Measurements from ENCODE around the gene TP53BP2. TPM values are rescaled to one million over a fixed set of nuclear protein-coding genes. Genes with fewer than 3 reads are reported as not detected.
"Not testable (repeated sequence)": the region's sequence is repeated elsewhere in the genome, so short reads cannot be mapped to it uniquely, and the experiment has no call there.

Gene TP53BP2
- total and polyA plus RNA-seq, 5 donors = 9.8 to 29.7 (median 29.5) TPM

- H3K27ac ChIP-seq (ENCODE audit: low read length) = no peak overlapping the region
- no peak overlapping the region for H3K4me3 ChIP-seq (ENCODE audit: low read length)
- H3K27me3 ChIP-seq (ENCODE audit: control insufficient read depth, insufficient read depth) = no peaks in the 10 kb centered on the region
- no peaks in the 10 kb centered on the region for H3K9me3 ChIP-seq (ENCODE audit: control insufficient read depth, low read length)
- intact Hi-C loops (cut with DNase I) = no loop called here
- ATAC-seq = no peak
- DNase-seq = no peak
- WGBS = 53% methylated on average over 4 of the region's 4 CpGs
- H3K4me1 ChIP-seq (ENCODE audit: control insufficient read depth, insufficient read depth, low read length) = peaks cover 4% of the 10 kb centered on the region
Observed at GRCh38 chr1:223815020-223815853, 30.5 kb downstream of the TP53BP2 start.

GRCh38 chr1:223813645-223814044 lies 32.1 kb downstream of the TP53BP2 start:
- Histone ChIP-seq H3K4me1 (ENCODE audit: control insufficient read depth, insufficient read depth, low read length) (peaks cover 4% of the 10 kb centered on the region), H3K27ac (ENCODE audit: low read length) (no peak overlapping the region), H3K9me3 (ENCODE audit: control insufficient read depth, low read length) (no peaks in the 10 kb centered on the region), H3K4me3 (ENCODE audit: low read length) (no peak overlapping the region), H3K27me3 (ENCODE audit: control insufficient read depth, insufficient read depth) (no peaks in the 10 kb centered on the region)
- no peak for ATAC-seq
- intact Hi-C loops (cut with DNase I) = no loop called here
- no peak for DNase-seq

GRCh38 chr1:223811634-223812101 lies 34.1 kb downstream of the TP53BP2 start:
- 40% methylated on average over 3 of the region's 3 CpGs for whole genome bisulfite sequencing
- no peak overlapping the region for H3K4me3 ChIP-seq (ENCODE audit: low read length)
- ATAC-seq (peak; percentile 42 to 64), DNase-seq (no peak)
- intact Hi-C loops (cut with DNase I) = no loop called here
- peaks cover 4% of the 10 kb centered on the region for H3K4me1 ChIP-seq (ENCODE audit: control insufficient read depth, insufficient read depth, low read length)
- no peaks in the 10 kb centered on the region for H3K9me3 ChIP-seq (ENCODE audit: control insufficient read depth, low read length)
- H3K27ac ChIP-seq (ENCODE audit: low read length) = no peak overlapping the region
- no peaks in the 10 kb centered on the region for H3K27me3 ChIP-seq (ENCODE audit: control insufficient read depth, insufficient read depth)

GRCh38 chr1:223810586-223810985 lies 35.2 kb downstream of the TP53BP2 start:
- ATAC-seq = no peak
- Histone ChIP-seq H3K27me3 (ENCODE audit: control insufficient read depth, insufficient read depth) (no peaks in the 10 kb centered on the region), H3K4me3 (ENCODE audit: low read length) (no peak overlapping the region), H3K4me1 (ENCODE audit: control insufficient read depth, insufficient read depth, low read length) (peaks cover 4% of the 10 kb centered on the region), H3K9me3 (ENCODE audit: control insufficient read depth, low read length) (no peaks in the 10 kb centered on the region), H3K27ac (ENCODE audit: low read length) (no peak overlapping the region)
- intact Hi-C loops (cut with DNase I) = no loop called here
- 78% methylated on average over 2 of the region's 2 CpGs for WGBS
- DNase-seq = no peak

GRCh38 chr1:223809905-223810304 lies 35.8 kb downstream of the TP53BP2 start:
- H3K4me3 ChIP-seq (ENCODE audit: low read length); DNase-seq; H3K27me3 ChIP-seq (ENCODE audit: control insufficient read depth, insufficient read depth); H3K27ac ChIP-seq (ENCODE audit: low read length); H3K9me3 ChIP-seq (ENCODE audit: control insufficient read depth, low read length); ATAC-seq; H3K4me1 ChIP-seq (ENCODE audit: control insufficient read depth, insufficient read depth, low read length); intact Hi-C loops (cut with DNase I): not testable (repeated sequence)
- 85% methylated on average over 4 of the region's 4 CpGs for WGBS

GRCh38 chr1:223803211-223803610 lies 42.5 kb downstream of the TP53BP2 start:
- no peak overlapping the region for H3K4me3 ChIP-seq (ENCODE audit: low read length)
- 88% methylated on average over 7 of the region's 7 CpGs for WGBS
- H3K9me3 ChIP-seq (ENCODE audit: control insufficient read depth, low read length) = no peaks in the 10 kb centered on the region
- H3K27ac ChIP-seq (ENCODE audit: low read length) = no peak overlapping the region
- ATAC-seq (no peak), DNase-seq (no peak)
- intact Hi-C loops (cut with DNase I) = no loop called here
- H3K4me1 ChIP-seq (ENCODE audit: control insufficient read depth, insufficient read depth, low read length) = no peaks in the 10 kb centered on the region
- H3K27me3 ChIP-seq (ENCODE audit: control insufficient read depth, insufficient read depth) = no peaks in the 10 kb centered on the region

GRCh38 chr1:223802602-223803001 lies 43.1 kb downstream of the TP53BP2 start:
- WGBS = 90% methylated on average over 4 of the region's 4 CpGs

GRCh38 chr1:223802032-223802431 lies 43.7 kb downstream of the TP53BP2 start:
- 93% methylated on average over 7 of the region's 7 CpGs for WGBS
- DNase-seq (no peak), ATAC-seq (no peak)
- intact Hi-C loops (cut with DNase I) = no loop called here
- Histone ChIP-seq H3K9me3 (ENCODE audit: control insufficient read depth, low read length) (no peaks in the 10 kb centered on the region), H3K27ac (ENCODE audit: low read length) (no peak overlapping the region), H3K4me1 (ENCODE audit: control insufficient read depth, insufficient read depth, low read length) (no peaks in the 10 kb centered on the region), H3K27me3 (ENCODE audit: control insufficient read depth, insufficient read depth) (no peaks in the 10 kb centered on the region), H3K4me3 (ENCODE audit: low read length) (no peak overlapping the region)

More at GRCh38 chr1:223802602-223803001, 43.1 kb downstream of the TP53BP2 start:
- ATAC-seq = no peak
- Histone ChIP-seq H3K9me3 (ENCODE audit: control insufficient read depth, low read length) (no peaks in the 10 kb centered on the region), H3K27me3 (ENCODE audit: control insufficient read depth, insufficient read depth) (no peaks in the 10 kb centered on the region), H3K4me1 (ENCODE audit: control insufficient read depth, insufficient read depth, low read length) (no peaks in the 10 kb centered on the region), H3K27ac (ENCODE audit: low read length) (no peak overlapping the region), H3K4me3 (ENCODE audit: low read length) (no peak overlapping the region)
- DNase-seq = no peak
- intact Hi-C loops (cut with DNase I) = no loop called here

- ATAC-seq (peak; percentile 11 to 43), DNase-seq (no peak)
- WGBS = 85% methylated on average over 7 of the region's 7 CpGs
- Histone ChIP-seq H3K9me3 (ENCODE audit: control insufficient read depth, low read length) (no peaks in the 10 kb centered on the region), H3K27ac (ENCODE audit: low read length) (peak overlapping the region; percentile 52), H3K4me3 (ENCODE audit: low read length) (no peak overlapping the region), H3K27me3 (ENCODE audit: control insufficient read depth, insufficient read depth) (no peaks in the 10 kb centered on the region), H3K4me1 (ENCODE audit: control insufficient read depth, insufficient read depth, low read length) (no peaks in the 10 kb centered on the region)
- intact Hi-C loops (cut with DNase I) = no loop called here
Observed at GRCh38 chr1:223796210-223796609, 49.5 kb downstream of the TP53BP2 start.

- Histone ChIP-seq H3K9me3 (ENCODE audit: control insufficient read depth, low read length) (no peaks in the 10 kb centered on the region), H3K27ac (ENCODE audit: low read length) (no peak overlapping the region), H3K4me1 (ENCODE audit: control insufficient read depth, insufficient read depth, low read length) (no peaks in the 10 kb centered on the region), H3K4me3 (ENCODE audit: low read length) (no peak overlapping the region), H3K27me3 (ENCODE audit: control insufficient read depth, insufficient read depth) (no peaks in the 10 kb centered on the region)
- DNase-seq (no peak), ATAC-seq (no peak)
- intact Hi-C loops (cut with DNase I) = no loop called here
- 84% methylated on average over 9 of the region's 9 CpGs for WGBS
Observed at GRCh38 chr1:223794136-223794880, 51.4 kb downstream of the TP53BP2 start.

GRCh38 chr1:223793716-223794115 lies 52.0 kb downstream of the TP53BP2 start:
- intact Hi-C loops (cut with DNase I) = no loop called here
- Histone ChIP-seq H3K27ac (ENCODE audit: low read length) (no peak overlapping the region), H3K4me1 (ENCODE audit: control insufficient read depth, insufficient read depth, low read length) (no peaks in the 10 kb centered on the region), H3K27me3 (ENCODE audit: control insufficient read depth, insufficient read depth) (no peaks in the 10 kb centered on the region), H3K4me3 (ENCODE audit: low read length) (no peak overlapping the region), H3K9me3 (ENCODE audit: control insufficient read depth, low read length) (no peaks in the 10 kb centered on the region)
- ATAC-seq (no peak), DNase-seq (no peak)
- WGBS = 93% methylated on average over 4 of the region's 4 CpGs

All from right cardiac atrium (tissue), 5 donors.